Common myeloid progenitor, CD34-positive (primary cell): ENCODE measurements around the gene CYP27B1.
A peak's percentile ranks its signal among the peaks of the same experiment; 100 is the strongest.

Experiments used
- CTCF ChIA-PET: fragments of 350-600 bp; sonication (Branson Sonifier 250); formaldehyde crosslinking; loops from one replicate; lab custom pipeline; 2021; ENCODE audit warnings: antibody characterized with exemption; lab: Charles Lee
- POLR2A ChIA-PET: fragments of 350-600 bp; sonication (Branson Sonifier 250); formaldehyde crosslinking; loops from one replicate; lab custom pipeline; 2021; ENCODE audit warnings: antibody characterized with exemption; lab: Charles Lee
- DNase-seq, 3 donors: peaks; one replicate each; pipeline versions ENCODE4 v3.0.0 to v3.0.0-alpha.2; 2013
- H3K27ac ChIP-seq, 2 experiments: 1 replicate in 1 of 2; 2 replicates in 1 of 2; pipeline ENCODE4 v1.7.0; 2013; ENCODE audit warnings: inconsistent platforms in 2 of 2, low read length in 2 of 2, mild to moderate bottlenecking in 2 of 2, low read depth in 1 of 2, moderate library complexity in 1 of 2; ENCODE audit not compliant: severe bottlenecking in 2 of 2, insufficient read depth in 1 of 2, poor library complexity in 1 of 2
- H3K27me3 ChIP-seq, 5 experiments: replicated peaks in 2 of 5; 1 replicate in 3 of 5; 2 replicates in 2 of 5; pipeline versions ENCODE4 v1.6.1 to v1.7.0; 2013; ENCODE audit warnings: low read length in 4 of 5, mild to moderate bottlenecking in 2 of 5, moderate library complexity in 2 of 5, inconsistent platforms in 1 of 5; ENCODE audit not compliant: insufficient read depth in 5 of 5, control insufficient read depth in 4 of 5
- H3K36me3 ChIP-seq, 4 experiments: 1 replicate in 2 of 4; 2 replicates in 2 of 4; pipeline versions ENCODE4 v1.6.1 to v1.7.0; 2013; ENCODE audit warnings: low read length in 3 of 4, control low read depth in 1 of 4, mild to moderate bottlenecking in 1 of 4; ENCODE audit not compliant: control insufficient read depth in 4 of 4, insufficient read depth in 4 of 4
- H3K4me1 ChIP-seq, 4 experiments: 1 replicate in 3 of 4; 2 replicates in 1 of 4; pipeline versions ENCODE4 v1.6.1 to v1.7.1; 2013; ENCODE audit warnings: low read length in 3 of 4, mild to moderate bottlenecking in 3 of 4, control low read depth in 1 of 4, inconsistent platforms in 1 of 4, moderate library complexity in 1 of 4; ENCODE audit not compliant: control insufficient read depth in 4 of 4, insufficient read depth in 4 of 4; ENCODE audit errors: control extremely low read depth in 1 of 4
- H3K4me3 ChIP-seq, 7 experiments: 1 replicate in 4 of 7; 2 replicates in 3 of 7; pipeline versions ENCODE4 v1.5.1 to v1.7.0; 2013; ENCODE audit warnings: mild to moderate bottlenecking in 7 of 7, low read length in 6 of 7, moderate library complexity in 6 of 7, inconsistent platforms in 2 of 7, low read depth in 2 of 7, control low read depth in 1 of 7; ENCODE audit not compliant: insufficient read depth in 4 of 7, control insufficient read depth in 1 of 7; ENCODE audit errors: extremely low read depth in 1 of 7
- H3K9me3 ChIP-seq, 5 experiments: 1 replicate in 4 of 5; 2 replicates in 1 of 5; pipeline versions ENCODE4 v1.6.1 to v1.7.1; 2013; ENCODE audit warnings: low read length in 4 of 5, mild to moderate bottlenecking in 2 of 5, inconsistent platforms in 1 of 5, low read depth in 1 of 5, moderate library complexity in 1 of 5; ENCODE audit not compliant: control insufficient read depth in 4 of 5, insufficient read depth in 2 of 5; ENCODE audit errors: control extremely low read depth in 1 of 5
- WGBS: methylation state at CpG from one replicate; pipeline ENCODE4 v1.1.5; 2013; ENCODE audit not compliant: insufficient coverage; 5-methylcytosine and 5-hydroxymethylcytosine counted together

Gene CYP27B1

DNA sequence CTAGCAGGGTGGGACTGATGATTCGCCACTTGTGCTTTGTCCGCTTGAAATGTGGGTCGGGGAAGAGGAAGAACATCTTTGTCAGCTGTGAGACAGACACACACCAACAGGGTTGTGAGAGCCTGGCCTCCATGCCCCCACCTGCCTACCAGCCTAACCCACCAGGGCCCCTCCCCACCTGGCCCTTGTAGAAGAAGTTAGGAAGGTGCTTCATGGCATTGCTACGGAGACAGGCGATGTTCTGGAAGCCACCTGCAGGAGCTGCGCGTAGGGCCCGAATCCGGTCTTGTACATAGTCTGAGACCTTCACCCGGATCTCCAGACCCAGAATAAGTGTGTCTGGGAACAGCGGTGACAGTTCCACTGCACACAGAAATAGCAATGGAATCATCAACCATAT lies 2.7 kb upstream of the CYP27B1 start:
- H3K36me3 ChIP-seq: peaks cover 5 to 25% (median 13%) of the 10 kb centered on the region in 4 experiments
- H3K9me3 ChIP-seq: no peaks in the 10 kb centered on the region
- H3K27ac ChIP-seq: no peak overlapping the region
- peaks cover 0 to 33% (median 15%) of the 10 kb centered on the region in 5 experiments for H3K27me3 ChIP-seq
- whole genome bisulfite sequencing: 100% methylated on average over 11 of the region's 11 CpGs
- ChIA-PET CTCF (interaction anchor here (0.6 to 3.0 kb wide), 3 partner anchors 10 to 187 kb away, joined by 3 to 16 read pairs (median 4); no protein-coding TSS in a partner anchor), POLR2A (no interaction called here)
- no peak for DNase-seq
- H3K4me1 ChIP-seq: peaks cover 2 to 47% (median 42%) of the 10 kb centered on the region in 4 experiments
- no peak overlapping the region for H3K4me3 ChIP-seq

DNA sequence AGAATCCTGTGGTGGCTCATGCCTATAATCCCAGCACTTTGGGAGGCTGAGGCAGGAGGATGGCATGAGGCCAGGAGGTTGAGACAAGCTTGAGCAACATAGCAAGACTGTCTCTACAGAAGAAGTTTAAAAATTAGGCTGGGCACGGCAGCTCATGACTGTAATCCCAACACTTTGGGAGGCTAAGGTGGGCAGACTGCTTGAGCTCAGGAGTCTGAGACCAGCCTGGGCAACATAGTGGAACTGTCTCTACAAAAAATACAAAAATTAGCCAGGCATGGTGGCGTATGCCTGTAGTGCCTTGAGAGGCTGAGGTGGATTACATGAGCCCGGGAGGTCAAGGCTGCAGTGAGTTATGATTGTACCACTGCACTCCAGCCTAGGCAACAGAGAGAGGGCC lies 998 bp upstream of the CYP27B1 start:
- ChIA-PET CTCF (interaction anchor here (0.8 to 4.4 kb wide), 9 partner anchors 9 to 68 kb away, joined by 3 to 43 read pairs (median 4); partner anchors contain the start of genes CDK4, MARCHF9, TSFM and TSPAN31), POLR2A (no interaction called here)
- no peak for DNase-seq
- Histone ChIP-seq H3K36me3 (peaks cover 5 to 25% (median 13%) of the 10 kb centered on the region in 4 experiments), H3K9me3 (no peaks in the 10 kb centered on the region), H3K27ac (no peak overlapping the region), H3K4me1 (peaks cover 2 to 45% (median 42%) of the 10 kb centered on the region in 4 experiments), H3K4me3 (no peak overlapping the region), H3K27me3 (peaks cover 0 to 49% (median 19%) of the 10 kb centered on the region in 5 experiments)
- 100% methylated on average over 2 of the region's 3 CpGs for WGBS

DNA sequence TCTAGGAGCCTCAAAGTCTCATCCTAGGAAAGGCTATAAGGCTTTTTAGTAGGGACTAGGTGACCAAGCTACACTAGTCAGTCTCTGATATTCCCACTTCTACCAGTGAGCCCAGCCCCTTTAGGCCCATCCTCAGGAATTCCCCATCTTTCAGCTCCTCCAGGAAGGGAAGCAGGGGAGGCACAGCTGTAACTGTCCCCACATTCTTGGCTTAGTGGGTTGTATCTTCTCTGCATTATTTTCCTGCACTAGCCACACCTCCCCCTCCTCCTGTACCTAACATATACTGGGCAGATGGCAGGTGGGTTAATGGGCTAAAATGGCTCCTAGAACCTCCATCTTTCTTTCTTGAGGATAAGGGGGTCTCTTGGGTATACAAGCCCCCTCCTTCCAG lies 424 bp upstream of the CYP27B1 start:
- peaks cover 2 to 40% (median 39%) of the 10 kb centered on the region in 4 experiments for H3K4me1 ChIP-seq
- H3K9me3 ChIP-seq: no peaks in the 10 kb centered on the region
- H3K36me3 ChIP-seq: peaks cover 5 to 25% (median 13%) of the 10 kb centered on the region in 4 experiments
- no peak overlapping the region for H3K27ac ChIP-seq
- ChIA-PET CTCF (interaction anchor here (0.8 to 4.4 kb wide), 10 partner anchors 8 to 70 kb away, joined by 3 to 43 read pairs (median 4); partner anchors contain the start of genes CDK4, MARCHF9, TSFM and TSPAN31), POLR2A (no interaction called here)
- peaks cover 0 to 50% (median 19%) of the 10 kb centered on the region in 5 experiments for H3K27me3 ChIP-seq
- no peak for DNase-seq
- H3K4me3 ChIP-seq: no peak overlapping the region

DNA sequence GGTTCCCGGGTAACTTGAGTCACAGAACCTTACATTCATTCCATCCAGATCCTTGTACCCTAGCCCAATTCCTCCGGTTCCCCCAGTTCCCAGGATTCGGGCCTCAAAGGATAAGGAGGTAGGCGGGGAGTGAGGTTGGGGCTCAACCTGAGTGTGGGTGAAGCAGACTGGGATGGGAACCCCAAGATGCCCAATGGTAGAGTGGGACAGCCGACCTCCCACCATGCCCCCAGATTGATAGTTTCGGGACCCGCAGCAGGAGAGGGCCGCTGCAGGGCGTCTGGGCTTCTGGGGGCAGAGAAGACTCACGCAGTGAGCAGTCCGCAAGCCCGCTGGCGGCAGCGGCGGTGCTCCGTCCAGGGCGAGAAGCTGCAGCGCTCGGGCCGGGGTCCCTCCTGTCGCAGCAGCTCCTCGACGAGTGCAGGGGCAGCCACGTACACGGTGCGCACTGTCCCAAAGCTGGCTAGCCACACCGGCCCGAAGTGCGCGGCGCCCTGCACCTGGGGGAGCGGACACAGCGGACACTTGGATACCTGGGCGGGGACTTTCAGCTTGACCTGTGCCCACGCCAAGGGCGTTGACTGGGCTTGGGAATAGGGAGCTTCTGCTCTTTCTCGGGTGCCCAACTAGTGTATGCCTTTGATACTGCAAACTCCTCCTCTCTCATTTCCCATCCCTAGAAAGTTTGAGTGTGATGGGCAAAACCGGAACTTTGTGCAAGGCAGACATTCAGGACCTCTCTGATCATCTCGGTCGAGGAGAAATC lies 997 bp downstream of the CYP27B1 start:
- H3K27me3 ChIP-seq: peaks cover 0 to 50% (median 20%) of the 10 kb centered on the region in 5 experiments
- H3K36me3 ChIP-seq: peaks cover 5 to 23% (median 13%) of the 10 kb centered on the region in 4 experiments
- no peaks in the 10 kb centered on the region for H3K9me3 ChIP-seq
- peak overlapping the region in 6 of 7 experiments; percentile 40 to 77 (median 59) for H3K4me3 ChIP-seq
- DNase-seq: no peak
- H3K27ac ChIP-seq: no peak overlapping the region
- ChIA-PET CTCF (interaction anchor here (0.7 to 7.4 kb wide), 7 partner anchors 10 to 71 kb away, joined by 3 to 74 read pairs (median 4); partner anchors contain the start of genes EEF1AKMT3, MARCHF9 and METTL1), POLR2A (no interaction called here)
- WGBS: 3% methylated on average over 33 of the region's 40 CpGs
- H3K4me1 ChIP-seq: peaks cover 2 to 31% (median 30%) of the 10 kb centered on the region in 4 experiments

DNA sequence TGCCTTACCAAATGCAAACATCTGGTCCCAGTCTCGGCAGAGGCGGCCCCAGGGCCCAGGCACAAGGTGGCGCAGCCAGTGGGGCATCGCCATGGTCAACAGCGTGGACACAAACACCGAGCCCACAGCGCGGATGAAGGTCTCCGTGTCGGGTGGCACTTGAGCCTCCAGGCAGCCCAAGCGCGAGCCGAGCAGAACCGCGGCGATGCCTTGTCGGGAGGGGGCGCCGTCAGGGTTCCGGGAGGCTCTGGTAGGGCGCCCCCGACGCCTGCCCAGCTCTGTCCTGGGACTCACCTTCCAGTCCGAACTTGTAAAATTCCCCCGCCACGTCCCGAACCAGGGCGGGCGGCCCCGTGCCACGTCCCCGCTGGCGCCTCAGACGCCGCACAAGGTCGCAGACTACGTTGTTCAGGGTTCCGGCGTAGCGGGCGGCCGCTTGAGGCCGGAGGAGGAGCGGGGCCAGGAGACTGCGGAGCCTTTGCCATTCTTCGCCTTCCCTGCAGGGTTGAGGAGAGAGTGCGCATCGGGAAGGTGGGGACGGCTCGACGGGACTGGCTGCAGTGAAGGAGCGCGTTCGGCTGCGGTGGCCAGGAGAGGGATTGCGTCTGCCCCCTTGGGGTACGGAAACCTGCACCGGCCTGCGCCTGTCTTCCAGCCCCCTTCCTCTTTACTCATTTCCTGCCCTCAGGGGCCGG lies 1.7 kb downstream of the CYP27B1 start:
- peak overlapping the region; percentile 30 to 77 (median 58) for H3K4me3 ChIP-seq
- H3K27me3 ChIP-seq: peaks cover 0 to 50% (median 20%) of the 10 kb centered on the region in 5 experiments
- CTCF ChIA-PET: interaction anchor here (0.9 to 7.4 kb wide), 4 partner anchors 9 to 36 kb away, joined by 3 to 74 read pairs (median 24); partner anchors contain the start of genes EEF1AKMT3, MARCHF9 and METTL1
- WGBS: 1% methylated on average over 53 of the region's 60 CpGs
- DNase-seq: peak in 2 of 3 donors; percentile 60 to 67
- H3K9me3 ChIP-seq: no peaks in the 10 kb centered on the region
- peaks cover 0 to 29% (median 26%) of the 10 kb centered on the region in 4 experiments for H3K4me1 ChIP-seq
- POLR2A ChIA-PET: no interaction called here
- peaks cover 3 to 17% (median 13%) of the 10 kb centered on the region in 4 experiments for H3K36me3 ChIP-seq
- no peak overlapping the region for H3K27ac ChIP-seq

DNA sequence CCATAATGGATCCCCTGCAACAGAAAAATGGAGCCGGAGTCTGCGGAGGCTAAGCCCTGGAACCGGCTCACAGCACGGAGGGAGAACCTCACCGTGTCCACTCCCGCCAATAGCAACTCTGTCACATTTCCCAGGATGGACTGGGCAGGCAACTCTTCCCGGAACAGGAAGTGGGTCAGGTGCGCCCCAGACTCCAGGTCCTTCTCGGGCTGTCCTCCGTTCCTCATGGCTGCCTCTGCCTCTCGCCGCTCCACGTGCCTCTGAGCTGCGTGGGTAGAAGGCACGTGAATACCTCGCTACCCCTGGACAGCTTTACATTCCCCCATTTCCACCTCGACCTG lies 2.2 kb downstream of the CYP27B1 start:
- 16% methylated on average over 15 of the region's 17 CpGs for WGBS
- CTCF ChIA-PET: interaction anchor here (0.9 to 7.4 kb wide), 4 partner anchors 8 to 36 kb away, joined by 3 to 74 read pairs (median 24); partner anchors contain the start of genes EEF1AKMT3, MARCHF9 and METTL1
- Histone ChIP-seq H3K27ac (no peak overlapping the region), H3K27me3 (peaks cover 0 to 50% (median 20%) of the 10 kb centered on the region in 5 experiments), H3K9me3 (no peaks in the 10 kb centered on the region), H3K36me3 (peaks cover 2 to 14% (median 9%) of the 10 kb centered on the region in 4 experiments), H3K4me3 (peak overlapping the region in 6 of 7 experiments; percentile 40 to 77 (median 59)), H3K4me1 (peaks cover 0 to 29% (median 26%) of the 10 kb centered on the region in 4 experiments)
- DNase-seq: no peak
- POLR2A ChIA-PET: no interaction called here
